ENCODE results near the gene BMPR1A. TPM values are rescaled to one million over a fixed set of nuclear protein-coding genes. Genes with fewer than 3 reads are reported as not detected.
"Not testable (repeated sequence)": the region's sequence is repeated elsewhere in the genome, so short reads cannot be mapped to it uniquely, and the experiment has no call there.

The BMPR1A gene
- total RNA-seq, 2 donors from 2014 or later: 37.4 to 50.9 TPM

DNA sequence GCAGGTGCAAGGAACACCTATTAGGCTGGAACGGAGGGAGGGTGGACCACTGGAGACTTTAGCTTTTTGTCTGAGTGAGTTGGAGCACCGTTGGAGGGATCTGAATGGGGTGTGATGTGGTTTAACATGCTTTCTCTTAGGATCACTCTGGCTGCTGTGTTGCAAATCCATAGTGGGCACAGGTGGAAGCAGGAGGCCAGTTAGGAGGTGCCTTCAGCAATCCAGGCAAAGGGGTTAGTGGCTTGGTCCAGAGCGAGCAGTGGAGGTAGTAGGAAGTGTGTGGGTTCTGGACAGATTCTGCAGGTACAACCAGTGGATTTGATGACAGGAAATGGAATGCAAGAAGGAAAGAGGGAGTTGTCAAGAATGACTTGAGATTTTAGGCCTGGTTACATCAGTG lies 106.0 kb downstream of the BMPR1A start:
- Histone ChIP-seq H3K9ac (ENCODE audit: low read depth in 2 of 2, low read length in 2 of 2) (no peak overlapping the region), H3K4me1 (peaks cover 5% of the 10 kb centered on the region), H3K9me3 (no peaks in the 10 kb centered on the region), H3K4me3 (no peak overlapping the region), H3K36me3 (no peaks in the 10 kb centered on the region), H3K27ac (no peak overlapping the region), H3K27me3 (no peaks in the 10 kb centered on the region)
- no peak for TF ChIP-seq CTCF (IDR thresholded peaks at IDR 0.05)
- intact Hi-C loops (cut with DNase I): no loop called here
- no peak for DNase-seq

DNA sequence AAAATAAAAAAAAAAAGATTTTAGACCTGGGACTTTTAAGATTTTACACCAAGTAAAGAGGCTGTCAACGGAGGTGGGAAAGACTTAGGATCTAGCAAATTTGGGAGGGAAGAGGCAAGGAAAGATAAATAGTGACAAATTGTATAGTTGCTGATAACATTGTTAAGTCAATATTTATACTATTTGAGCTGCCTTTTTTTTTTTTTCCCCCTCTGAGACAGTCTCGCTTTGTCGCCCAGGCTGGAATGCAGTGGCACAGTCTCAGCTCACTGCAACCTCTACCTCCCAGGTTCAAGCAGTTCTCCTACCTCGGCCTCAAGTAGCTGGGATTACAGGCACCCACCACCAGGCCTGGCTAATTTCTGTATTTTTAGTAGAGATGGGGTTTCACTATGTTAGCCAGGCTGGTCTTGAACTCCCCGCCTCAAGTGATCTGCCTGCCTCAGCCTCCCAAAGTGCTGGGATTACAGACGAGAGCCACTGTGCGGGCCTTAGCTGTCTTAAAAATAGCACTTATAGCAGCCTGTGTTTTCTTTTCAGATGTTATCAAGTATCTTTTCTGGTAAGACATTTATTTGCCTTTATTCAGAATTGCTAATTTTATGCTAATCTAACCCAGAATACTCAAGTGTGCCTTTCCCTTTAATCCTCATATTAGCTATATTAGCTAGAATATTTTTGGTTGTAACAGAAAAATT lies 106.5 kb downstream of the BMPR1A start:
- no peak overlapping the region for H3K4me3 ChIP-seq
- H3K9ac ChIP-seq (ENCODE audit: low read depth in 2 of 2, low read length in 2 of 2): no peak overlapping the region
- H3K27me3 ChIP-seq: no peaks in the 10 kb centered on the region
- TF ChIP-seq CTCF (IDR thresholded peaks at IDR 0.05): no peak
- H3K4me1 ChIP-seq: peaks cover 5% of the 10 kb centered on the region
- H3K27ac ChIP-seq: no peak overlapping the region
- H3K36me3 ChIP-seq: no peaks in the 10 kb centered on the region
- DNase-seq: no peak
- no peaks in the 10 kb centered on the region for H3K9me3 ChIP-seq
- intact Hi-C loops (cut with DNase I): no loop called here

DNA sequence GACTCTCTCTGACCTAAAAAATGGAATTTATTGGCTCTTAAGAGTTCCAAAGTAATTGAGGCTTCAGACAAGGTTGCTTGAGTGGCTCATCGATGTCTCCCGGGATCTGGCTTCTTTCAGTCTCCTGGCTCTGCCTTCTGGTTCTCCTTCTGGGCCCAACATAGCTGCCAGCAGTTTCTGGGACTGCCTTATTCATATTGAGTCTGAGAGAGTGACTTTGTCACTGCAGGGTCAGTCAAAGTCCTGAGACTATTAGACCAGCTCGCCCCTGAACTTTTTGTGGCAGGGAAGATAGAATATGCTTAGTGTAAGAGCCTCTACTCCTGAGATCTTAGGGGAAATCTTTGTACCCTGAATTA lies 107.0 kb downstream of the BMPR1A start:
- Histone ChIP-seq H3K9ac (ENCODE audit: low read depth in 2 of 2, low read length in 2 of 2) (no peak overlapping the region), H3K27me3 (no peaks in the 10 kb centered on the region), H3K36me3 (no peaks in the 10 kb centered on the region), H3K27ac (no peak overlapping the region), H3K9me3 (no peaks in the 10 kb centered on the region), H3K4me3 (no peak overlapping the region), H3K4me1 (peaks cover 5% of the 10 kb centered on the region)
- TF ChIP-seq CTCF (IDR thresholded peaks at IDR 0.05): no peak
- DNase-seq: no peak
- intact Hi-C loops (cut with DNase I): no loop called here

DNA sequence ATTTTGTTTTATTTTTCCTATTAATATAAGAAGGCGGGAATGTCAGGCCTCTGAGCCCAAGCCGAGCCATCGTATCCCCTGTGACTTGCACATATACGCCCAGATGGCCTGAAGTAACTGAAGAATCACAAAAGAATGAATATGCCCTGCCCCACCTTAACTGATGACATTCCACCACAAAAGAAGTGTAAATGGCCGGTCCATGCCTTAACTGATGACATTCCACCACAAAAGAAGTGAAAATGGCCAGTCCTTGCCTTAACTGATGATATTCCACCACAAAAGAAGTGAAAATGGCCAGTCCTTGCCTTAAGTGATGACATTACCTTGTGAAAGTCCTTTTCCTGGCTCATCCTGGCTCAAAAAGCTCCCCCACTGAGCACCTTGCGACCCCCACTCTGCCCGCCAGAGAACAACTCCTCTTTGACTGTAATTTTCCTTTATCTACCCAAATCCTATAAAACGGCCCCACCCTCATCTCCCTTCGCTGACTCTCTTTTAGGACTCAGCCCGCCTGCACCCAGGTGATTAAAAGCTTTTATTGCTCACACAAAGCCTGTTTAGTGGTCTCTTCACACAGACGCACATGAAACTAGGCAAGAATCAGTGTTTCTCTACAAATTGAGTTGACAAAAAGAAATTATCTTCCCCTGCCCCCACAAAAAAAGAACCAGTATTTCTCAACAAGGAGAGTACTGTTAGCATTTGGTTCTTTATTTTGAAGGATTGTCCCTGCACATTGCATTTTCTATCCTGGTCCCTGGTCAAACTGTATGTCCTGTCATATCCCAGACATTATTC lies 108.8 kb downstream of the BMPR1A start:
- H3K4me1 ChIP-seq; H3K9ac ChIP-seq (ENCODE audit: low read depth in 2 of 2, low read length in 2 of 2); H3K9me3 ChIP-seq; H3K27ac ChIP-seq; intact Hi-C loops (cut with DNase I); H3K4me3 ChIP-seq; H3K27me3 ChIP-seq; H3K36me3 ChIP-seq: not testable (repeated sequence)
- DNase-seq: peak; percentile 45

GRCh38 chr10:86867149-86867548 lies 110.7 kb downstream of the BMPR1A start:
- Histone ChIP-seq H3K27me3 (no peaks in the 10 kb centered on the region), H3K9ac (ENCODE audit: low read depth in 2 of 2, low read length in 2 of 2) (no peak overlapping the region), H3K9me3 (no peaks in the 10 kb centered on the region), H3K27ac (no peak overlapping the region), H3K4me3 (no peak overlapping the region), H3K36me3 (no peaks in the 10 kb centered on the region), H3K4me1 (peaks cover 5% of the 10 kb centered on the region)
- DNase-seq: no peak
- intact Hi-C loops (cut with DNase I): no loop called here
- no peak for TF ChIP-seq CTCF (IDR thresholded peaks at IDR 0.05)

DNA sequence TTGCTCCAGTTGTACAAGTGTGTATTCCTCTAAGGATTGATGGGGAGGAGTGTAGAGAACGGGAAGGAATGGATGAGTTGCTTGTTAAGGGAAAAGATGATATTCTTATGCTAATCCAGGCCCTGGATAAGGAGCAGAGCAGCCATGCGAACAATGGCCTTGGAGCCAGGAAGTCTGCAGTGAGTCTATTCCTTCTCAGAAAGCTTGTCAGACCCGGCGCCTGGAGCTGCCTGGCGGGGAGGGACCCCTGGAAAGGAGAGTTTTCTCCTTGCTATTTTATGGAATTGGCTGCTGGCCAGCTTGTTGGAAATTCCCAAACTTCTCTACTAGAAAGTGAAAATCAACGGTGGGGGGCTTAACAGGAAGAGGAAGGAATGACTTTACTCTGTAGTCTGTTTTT lies 111.9 kb downstream of the BMPR1A start:
- no peaks in the 10 kb centered on the region for H3K36me3 ChIP-seq
- H3K9ac ChIP-seq (ENCODE audit: low read depth in 2 of 2, low read length in 2 of 2): no peak overlapping the region
- TF ChIP-seq CTCF (IDR thresholded peaks at IDR 0.05): no peak
- no peak for DNase-seq
- no peak overlapping the region for H3K4me3 ChIP-seq
- intact Hi-C loops (cut with DNase I): no loop called here
- no peak overlapping the region for H3K27ac ChIP-seq
- no peaks in the 10 kb centered on the region for H3K27me3 ChIP-seq
- H3K9me3 ChIP-seq: no peaks in the 10 kb centered on the region
- no peaks in the 10 kb centered on the region for H3K4me1 ChIP-seq
